AG09319 (cell line): ENCODE results near the gene GPLD1.
"Not testable (repeated sequence)": the region's sequence is repeated elsewhere in the genome, so short reads cannot be mapped to it uniquely, and the experiment has no call there.

ENCODE experiments used
- DNase-seq: peaks from one replicate; pipeline ENCODE4 v3.0.0-alpha.2; 2010; ENCODE audit warnings: low read depth; ENCODE audit errors: extremely low read depth
- TF ChIP-seq, protein P1 (sequence below): IDR thresholded peaks from 2 replicates; pipeline ENCODE4 v1.5.1; 2011; ENCODE audit warnings: low read depth, mild to moderate bottlenecking, inconsistent platforms, low read length, moderate library complexity

The GPLD1 gene

DNA sequence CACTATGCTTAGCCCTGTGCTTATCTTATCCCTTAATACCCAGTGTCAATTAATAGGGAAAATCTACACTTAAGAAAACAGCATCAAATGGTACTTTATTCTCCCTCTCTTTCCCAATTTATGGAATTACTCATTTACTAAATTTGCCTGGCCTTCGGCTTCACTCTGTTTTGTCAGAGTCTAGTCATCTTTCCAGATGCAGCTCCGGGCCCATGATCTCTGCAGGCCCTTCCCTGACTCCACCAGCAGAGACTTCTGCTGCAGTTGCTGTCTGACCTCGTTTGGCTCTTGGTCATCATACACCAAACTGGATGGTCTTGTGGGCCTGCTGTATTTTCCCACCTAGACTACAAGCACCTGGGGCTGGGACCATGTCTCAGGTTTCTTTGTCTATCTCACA, 59.3 kb downstream of the GPLD1 start:
- TF ChIP-seq, protein P1, sequence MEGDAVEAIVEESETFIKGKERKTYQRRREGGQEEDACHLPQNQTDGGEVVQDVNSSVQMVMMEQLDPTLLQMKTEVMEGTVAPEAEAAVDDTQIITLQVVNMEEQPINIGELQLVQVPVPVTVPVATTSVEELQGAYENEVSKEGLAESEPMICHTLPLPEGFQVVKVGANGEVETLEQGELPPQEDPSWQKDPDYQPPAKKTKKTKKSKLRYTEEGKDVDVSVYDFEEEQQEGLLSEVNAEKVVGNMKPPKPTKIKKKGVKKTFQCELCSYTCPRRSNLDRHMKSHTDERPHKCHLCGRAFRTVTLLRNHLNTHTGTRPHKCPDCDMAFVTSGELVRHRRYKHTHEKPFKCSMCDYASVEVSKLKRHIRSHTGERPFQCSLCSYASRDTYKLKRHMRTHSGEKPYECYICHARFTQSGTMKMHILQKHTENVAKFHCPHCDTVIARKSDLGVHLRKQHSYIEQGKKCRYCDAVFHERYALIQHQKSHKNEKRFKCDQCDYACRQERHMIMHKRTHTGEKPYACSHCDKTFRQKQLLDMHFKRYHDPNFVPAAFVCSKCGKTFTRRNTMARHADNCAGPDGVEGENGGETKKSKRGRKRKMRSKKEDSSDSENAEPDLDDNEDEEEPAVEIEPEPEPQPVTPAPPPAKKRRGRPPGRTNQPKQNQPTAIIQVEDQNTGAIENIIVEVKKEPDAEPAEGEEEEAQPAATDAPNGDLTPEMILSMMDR, result no peak
- DNase-seq, result no peak

- TF ChIP-seq, protein P1, result no peak
Observed at GRCh38 chr6:24429146-24429545, 60.2 kb downstream of the GPLD1 start.

GRCh38 chr6:24428615-24429014, 60.8 kb downstream of the GPLD1 start:
- DNase-seq, result no peak
- TF ChIP-seq, protein P1, result no peak

More at GRCh38 chr6:24429146-24429545, 60.2 kb downstream of the GPLD1 start:
- no peak for DNase-seq

- no peak for DNase-seq
- TF ChIP-seq, protein P1, result no peak
Observed at GRCh38 chr6:24426729-24427446, 62.5 kb downstream of the GPLD1 start.

DNA sequence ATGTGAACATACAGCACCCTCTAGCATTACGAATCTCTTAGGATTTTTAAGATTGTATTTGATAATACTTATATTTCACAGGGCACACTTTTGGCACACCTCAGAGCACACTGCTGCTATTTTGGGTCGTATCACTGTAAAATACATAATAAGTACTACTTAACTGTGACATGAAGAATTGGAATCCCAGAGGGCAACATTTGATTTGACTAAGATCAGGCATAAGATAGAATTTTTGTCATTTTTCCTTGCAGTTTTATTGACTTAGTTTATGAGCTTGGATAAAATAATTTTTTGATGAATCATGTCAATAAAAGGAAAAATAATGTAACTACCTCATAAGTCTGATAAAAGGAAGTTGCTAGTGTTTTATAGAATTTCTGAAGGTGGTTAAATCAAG, 64.3 kb downstream of the GPLD1 start:
- DNase-seq, result no peak
- TF ChIP-seq, protein P1, result no peak

DNA sequence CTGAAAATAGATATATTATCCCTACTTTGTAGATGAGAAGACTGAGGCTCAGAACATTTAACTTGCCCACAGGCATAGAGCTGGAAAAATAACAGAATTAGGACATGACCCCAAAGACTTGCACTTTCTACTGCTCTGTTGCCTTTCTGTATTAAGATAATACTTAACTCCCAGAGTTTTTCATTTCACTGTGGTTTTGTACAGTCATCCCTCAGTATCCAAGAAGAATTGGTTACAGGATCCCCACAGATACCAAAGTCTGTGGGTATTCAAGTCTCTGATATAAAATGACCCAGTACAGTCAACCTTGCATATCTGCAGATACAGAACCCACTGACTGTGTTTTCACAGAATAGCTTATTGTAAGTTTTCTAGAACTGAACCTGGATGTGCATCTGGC, 69.9 kb downstream of the GPLD1 start:
- no peak for DNase-seq
- TF ChIP-seq, protein P1, result no peak

- TF ChIP-seq, protein P1, result no peak
- DNase-seq, result no peak
Observed at GRCh38 chr6:24415753-24416152, 73.6 kb downstream of the GPLD1 start.

DNA sequence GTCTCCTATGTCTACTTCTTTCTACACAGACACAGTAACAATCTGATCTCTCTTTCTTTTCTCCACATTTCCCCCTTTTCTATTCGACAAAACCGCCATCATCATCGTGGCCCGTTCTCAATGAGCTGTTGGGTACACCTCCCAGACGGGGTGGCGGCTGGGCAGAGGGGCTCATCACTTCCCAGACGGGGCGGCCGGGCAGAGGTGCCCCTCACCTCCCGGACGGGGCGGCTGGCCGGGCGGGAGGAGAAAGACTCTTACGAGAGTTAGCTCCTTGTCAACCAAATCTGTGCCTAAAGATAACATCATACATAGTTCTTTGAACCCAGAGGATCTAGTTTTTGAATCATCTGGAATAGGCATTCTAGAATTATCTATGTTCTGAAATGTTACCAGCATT, 74.8 kb downstream of the GPLD1 start:
- DNase-seq, result not testable (repeated sequence)
